ENCODE data around the gene TAPBP. TPM values are rescaled to one million over a fixed set of nuclear protein-coding genes. Genes with fewer than 3 reads are reported as not detected.

The TAPBP gene
- total RNA-seq, 1 donor from 2014 or later = 415 TPM

- no peak for DNase-seq (ENCODE audit: extremely low read depth, low read depth, low spot score)
Measured at GRCh38 chr6:33320315-33321181, 6.7 kb upstream of the TAPBP start.

DNA sequence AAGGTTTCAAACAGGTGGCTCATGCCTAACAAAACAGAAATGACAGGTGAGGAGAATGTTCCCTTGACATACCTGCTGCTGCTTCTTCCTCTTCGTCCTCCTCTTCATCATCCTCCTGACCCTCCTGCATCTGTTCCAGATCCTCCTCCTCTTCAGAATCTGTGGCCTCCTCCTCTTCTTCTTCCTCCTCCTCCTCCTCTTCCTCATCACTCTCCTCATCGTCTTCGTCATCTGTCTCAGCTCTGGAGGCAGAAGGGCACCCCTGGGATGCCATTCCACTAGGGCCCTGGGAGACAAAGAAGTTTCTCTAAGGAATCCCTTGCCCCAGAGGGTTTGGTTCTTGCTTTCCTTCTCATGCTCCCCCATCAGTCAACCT lies 6.0 kb upstream of the TAPBP start:
- no peak for DNase-seq (ENCODE audit: extremely low read depth, low read depth, low spot score)

DNA sequence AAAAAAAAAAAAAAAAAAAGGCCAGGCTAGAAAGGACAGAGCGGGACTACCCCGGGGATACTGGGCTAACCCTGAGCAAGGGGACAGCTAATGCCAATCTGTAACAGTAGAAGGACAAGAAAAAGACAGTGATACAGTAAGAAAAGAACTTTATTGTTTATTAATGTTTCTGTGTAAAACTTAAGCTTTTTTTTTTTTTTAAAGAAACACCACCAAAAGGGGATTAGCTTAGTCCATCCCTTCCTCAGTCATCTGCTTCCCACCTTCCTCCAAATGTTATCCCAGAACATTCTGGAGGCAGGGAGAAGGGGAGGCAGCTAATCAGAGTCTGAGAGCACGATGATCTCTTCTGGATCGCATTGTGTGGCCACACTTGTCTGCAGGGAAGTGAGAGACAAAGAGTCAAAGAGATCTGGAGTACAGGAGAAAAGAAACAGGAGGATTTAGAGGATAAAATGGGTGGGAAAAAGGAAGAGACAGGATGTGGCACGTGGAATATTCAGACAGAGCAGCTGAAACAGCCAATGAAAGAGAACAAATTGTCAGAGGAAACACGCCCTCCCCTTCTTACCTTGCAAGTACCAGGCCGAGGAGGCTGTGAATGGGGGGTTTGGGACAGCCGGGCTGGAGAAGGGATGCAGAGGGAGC lies 4.7 kb upstream of the TAPBP start:
- DNase-seq (ENCODE audit: extremely low read depth, low read depth, low spot score) = no peak

DNA sequence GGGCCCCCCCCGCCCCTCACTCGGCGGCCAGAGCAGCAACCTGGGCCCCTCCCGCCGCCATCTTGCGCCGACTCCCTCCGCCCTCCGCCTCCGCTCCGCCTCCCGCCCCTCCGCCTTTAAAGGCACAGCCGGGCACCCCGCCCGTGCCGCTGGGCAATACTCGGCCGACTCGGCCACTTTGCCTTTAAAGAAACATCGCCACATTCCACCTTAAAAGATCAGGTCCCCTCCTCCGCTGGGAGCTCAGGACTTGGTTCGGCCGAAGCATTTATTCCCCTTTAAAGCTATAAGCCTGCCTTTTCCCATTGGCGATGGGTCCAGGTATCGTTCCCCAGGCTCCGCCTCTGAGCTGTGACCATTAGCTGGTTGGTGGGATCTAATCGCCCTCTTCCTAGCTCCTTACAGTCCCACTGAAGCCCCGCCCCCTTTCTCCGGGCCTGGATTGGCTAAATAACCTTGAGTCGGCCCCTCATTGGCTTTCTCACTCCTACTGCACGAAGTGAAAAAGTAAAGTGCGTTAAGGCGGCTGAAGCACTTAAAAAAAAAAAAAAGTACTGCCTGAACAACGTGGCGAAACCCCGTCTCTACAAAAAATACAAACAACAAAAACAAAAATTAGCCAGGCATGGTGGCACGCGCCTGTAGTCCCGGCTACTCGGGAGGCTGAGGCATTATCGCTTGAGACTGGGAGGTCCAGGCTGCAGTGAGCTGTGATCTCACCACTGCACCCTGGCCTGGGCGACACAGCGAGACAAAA lies 4.0 kb upstream of the TAPBP start, which contains the start of gene ZBTB22:
ZBTB22 (minus strand) TSS at position 76 of the 757 bp plus-strand sequence. CDS start 828 bp downstream, outside the sequence.
- peak; percentile 99 for DNase-seq (ENCODE audit: extremely low read depth, low read depth, low spot score)

DNA sequence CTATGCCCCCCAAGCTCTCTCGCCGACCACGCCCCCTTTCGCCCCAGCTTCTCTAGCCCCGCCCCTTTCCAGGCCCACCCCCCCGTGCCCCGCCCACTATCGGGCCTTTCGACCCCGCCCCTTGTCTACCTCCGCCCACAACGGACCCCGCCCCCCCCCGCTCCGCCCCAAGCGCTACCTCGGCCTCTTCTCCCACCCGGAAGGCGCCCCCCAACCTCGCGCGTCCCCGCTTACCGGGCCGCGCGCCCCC lies 3.5 kb upstream of the TAPBP start:
- DNase-seq (ENCODE audit: extremely low read depth, low read depth, low spot score) = no peak

DNA sequence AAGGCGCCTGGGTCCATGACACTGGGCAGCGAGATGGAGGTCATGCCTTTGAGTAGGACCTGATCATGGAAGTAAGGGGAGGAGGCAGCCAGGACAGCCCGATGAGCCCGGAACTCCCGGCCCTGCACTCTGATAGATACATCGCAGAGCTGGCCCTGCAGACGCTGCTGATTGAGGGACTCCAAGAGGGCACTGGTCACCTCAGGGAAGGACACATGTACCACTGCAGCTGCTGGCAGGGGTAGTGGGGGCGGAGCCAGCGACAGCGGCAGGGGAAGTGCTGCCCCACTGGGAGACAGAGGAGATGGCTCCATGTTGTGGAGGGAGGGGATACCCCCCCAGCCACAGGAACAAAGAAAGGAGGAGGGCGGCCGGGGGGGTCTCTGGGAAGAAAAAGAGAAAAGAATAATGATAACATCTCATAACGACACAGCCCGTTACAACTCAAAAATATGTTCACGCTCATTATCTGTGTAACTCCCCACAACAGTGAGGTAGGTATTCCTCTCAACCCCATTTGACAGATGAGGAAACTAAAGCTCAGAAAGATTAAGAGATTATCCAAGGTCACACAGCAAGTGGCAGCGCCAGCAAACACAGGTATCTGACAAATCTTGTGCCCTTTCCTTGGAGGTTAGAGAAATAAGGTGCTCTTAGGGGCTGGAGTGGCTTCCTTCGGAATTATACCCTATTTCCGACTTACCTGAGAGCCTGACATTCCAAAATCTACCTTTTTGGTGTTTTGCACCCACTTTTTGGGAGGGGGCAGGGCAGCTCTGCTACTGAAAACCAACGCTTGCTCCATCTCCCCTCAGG lies 2.9 kb upstream of the TAPBP start:
- no peak for DNase-seq (ENCODE audit: extremely low read depth, low read depth, low spot score)

- DNase-seq (ENCODE audit: extremely low read depth, low read depth, low spot score) = no peak
Measured at GRCh38 chr6:33315793-33316602, 2.1 kb upstream of the TAPBP start.

DNA sequence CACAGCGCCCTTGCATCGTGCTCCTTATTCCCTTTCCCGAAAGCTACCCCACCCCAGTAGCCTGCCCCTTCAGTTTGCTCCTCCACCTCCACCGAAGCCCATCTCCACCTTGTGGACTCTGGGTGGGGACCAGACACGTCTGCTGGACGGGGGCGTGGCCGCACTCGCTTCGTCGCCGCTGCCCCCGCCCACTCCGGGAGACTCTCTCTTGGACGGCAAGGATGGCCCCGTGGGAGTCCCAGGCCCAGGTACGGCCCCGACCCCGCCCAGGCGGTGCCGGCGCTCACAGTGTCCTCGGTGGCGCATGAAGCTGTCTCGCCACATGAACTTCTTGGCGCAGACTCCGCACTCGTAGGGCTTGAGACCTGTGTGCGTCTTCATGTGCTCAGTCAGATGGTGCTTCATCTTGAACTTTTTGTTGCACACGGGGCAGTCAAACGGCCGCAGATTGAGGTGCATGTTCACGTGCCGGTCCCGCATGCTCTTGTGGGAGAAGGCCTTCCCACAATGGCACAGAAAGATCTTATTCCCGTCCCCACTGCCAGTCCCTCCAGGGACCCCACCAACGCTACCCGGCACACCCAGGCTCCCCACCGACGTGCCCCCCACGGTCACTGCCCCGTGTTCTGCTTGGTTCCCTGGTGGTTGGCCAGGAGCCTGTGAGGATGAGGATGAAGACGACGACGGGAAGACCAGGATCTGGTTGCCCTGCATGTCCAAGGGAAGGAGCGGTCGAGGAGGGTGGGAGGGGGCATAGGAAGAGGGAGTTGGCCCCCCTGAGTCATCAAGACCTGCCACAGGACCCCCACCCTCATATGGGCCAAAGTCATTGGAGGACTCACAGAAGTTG lies 1.3 kb upstream of the TAPBP start:
- DNase-seq (ENCODE audit: extremely low read depth, low read depth, low spot score) = no peak

GRCh38 chr6:33314515-33314942 lies 651 bp upstream of the TAPBP start:
- no peak for DNase-seq (ENCODE audit: extremely low read depth, low read depth, low spot score)

- no peak for DNase-seq (ENCODE audit: extremely low read depth, low read depth, low spot score)
Measured at GRCh38 chr6:33313105-33313708, 671 bp downstream of the TAPBP start.

- DNase-seq (ENCODE audit: extremely low read depth, low read depth, low spot score) = no peak
Measured at GRCh38 chr6:33312361-33313104, 1.3 kb downstream of the TAPBP start.

DNA sequence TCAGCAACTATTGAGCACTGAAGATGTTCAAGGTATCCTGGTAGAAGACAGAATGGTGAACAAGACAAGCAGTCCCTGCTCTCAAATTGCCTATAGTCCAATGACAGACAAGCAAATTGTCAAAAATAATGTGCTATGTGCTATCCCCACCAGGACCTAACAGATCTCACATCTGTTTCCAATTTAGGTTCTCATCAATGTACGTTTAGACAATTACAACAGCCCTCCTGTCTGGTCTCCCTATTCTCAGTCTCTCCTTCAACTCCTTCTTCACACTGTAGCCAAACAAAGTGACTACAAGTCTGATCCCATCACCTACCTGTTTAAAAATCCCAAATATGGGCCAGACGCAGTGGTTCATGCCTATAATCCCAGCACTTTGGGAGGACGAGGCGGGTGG lies 7.5 kb downstream of the TAPBP start:
- DNase-seq (ENCODE audit: extremely low read depth, low read depth, low spot score) = no peak

GRCh38 chr6:33305052-33305451 lies 8.8 kb downstream of the TAPBP start:
- no peak for DNase-seq (ENCODE audit: extremely low read depth, low read depth, low spot score)

- no peak for DNase-seq (ENCODE audit: extremely low read depth, low read depth, low spot score)
Measured at GRCh38 chr6:33304216-33304615, 9.7 kb downstream of the TAPBP start.

GRCh38 chr6:33301877-33302276 lies 12.0 kb downstream of the TAPBP start:
- no peak for DNase-seq (ENCODE audit: extremely low read depth, low read depth, low spot score)

GRCh38 chr6:33299237-33299944 lies 14.5 kb downstream of the TAPBP start:
- peak; percentile 55 for DNase-seq (ENCODE audit: extremely low read depth, low read depth, low spot score)

- DNase-seq (ENCODE audit: extremely low read depth, low read depth, low spot score) = no peak
Measured at GRCh38 chr6:33298773-33299236, 15.1 kb downstream of the TAPBP start, which contains the start of gene RGL2. Gene RGL2, minus strand, starts transcription at chr6:33298942. Its CDS starts 332 bp downstream, at chr6:33298610.

Measured in glomerular endothelial cell (primary cell).